Spinal cord (tissue), 10 donors: ENCODE data around the gene DIO1. TPM values are rescaled to one million over a fixed set of nuclear protein-coding genes. Genes with fewer than 3 reads are reported as not detected.
"Not testable (repeated sequence)": the region's sequence is repeated elsewhere in the genome, so short reads cannot be mapped to it uniquely, and the experiment has no call there.

Experiments used
- DNase-seq, 6 donors: peaks; one replicate each; pipeline versions ENCODE4 v3.0.0 to v3.0.0-alpha.2; 2013 to 2015; ENCODE audit warnings: low spot score in 6 of 6, low read depth in 4 of 6
- H3K27ac ChIP-seq: one replicate; pipeline ENCODE4 v1.5.1; 2013; ENCODE audit warnings: low read depth, low read length, control low read depth
- H3K27me3 ChIP-seq: one replicate; pipeline ENCODE4 v1.6.1; 2013; ENCODE audit warnings: low read length; ENCODE audit not compliant: control insufficient read depth, insufficient read depth
- H3K36me3 ChIP-seq: one replicate; pipeline ENCODE4 v1.6.1; 2013; ENCODE audit warnings: low read length; ENCODE audit not compliant: control insufficient read depth, insufficient read depth
- H3K4me1 ChIP-seq: one replicate; pipeline ENCODE4 v1.6.1; 2013; ENCODE audit warnings: low read length; ENCODE audit not compliant: control insufficient read depth, insufficient read depth
- H3K4me3 ChIP-seq: one replicate; pipeline ENCODE4 v1.5.1; 2013; ENCODE audit warnings: low read depth, low read length, control low read depth
- H3K9me3 ChIP-seq: one replicate; pipeline ENCODE4 v1.6.1; 2013; ENCODE audit warnings: low read length; ENCODE audit not compliant: control insufficient read depth, insufficient read depth
- WGBS: methylation state at CpG from one replicate; pipeline ENCODE4 v1.1.5; 2013; ENCODE audit warnings: missing lambda C conversion rate; ENCODE audit not compliant: insufficient coverage; 5-methylcytosine and 5-hydroxymethylcytosine counted together
- polyA plus RNA-seq, 2 donors: library from polyadenylated mRNA; unstranded; fragments of 120-200 nt; gene quantifications; one replicate each; pipeline ENCODE4 v1.2.1, GENCODE V29; 2013; ENCODE audit not compliant: insufficient read length in 2 of 2
- total RNA-seq, 2 donors: library from RNA; depleted of rRNA in 1 of 2; stranded (reverse); fragments of 120-200 nt in 1 of 2; fragments of >200 nt in 1 of 2; gene quantifications; one replicate each; pipeline versions ENCODE4 v1.2.3 to v1.2.4, GENCODE V29; 2013 to 2014
- donor health status: healthy.

Gene DIO1
- total and polyA plus RNA-seq, 4 donors = 0.11 to 0.57 TPM; not detected in 2

DNA sequence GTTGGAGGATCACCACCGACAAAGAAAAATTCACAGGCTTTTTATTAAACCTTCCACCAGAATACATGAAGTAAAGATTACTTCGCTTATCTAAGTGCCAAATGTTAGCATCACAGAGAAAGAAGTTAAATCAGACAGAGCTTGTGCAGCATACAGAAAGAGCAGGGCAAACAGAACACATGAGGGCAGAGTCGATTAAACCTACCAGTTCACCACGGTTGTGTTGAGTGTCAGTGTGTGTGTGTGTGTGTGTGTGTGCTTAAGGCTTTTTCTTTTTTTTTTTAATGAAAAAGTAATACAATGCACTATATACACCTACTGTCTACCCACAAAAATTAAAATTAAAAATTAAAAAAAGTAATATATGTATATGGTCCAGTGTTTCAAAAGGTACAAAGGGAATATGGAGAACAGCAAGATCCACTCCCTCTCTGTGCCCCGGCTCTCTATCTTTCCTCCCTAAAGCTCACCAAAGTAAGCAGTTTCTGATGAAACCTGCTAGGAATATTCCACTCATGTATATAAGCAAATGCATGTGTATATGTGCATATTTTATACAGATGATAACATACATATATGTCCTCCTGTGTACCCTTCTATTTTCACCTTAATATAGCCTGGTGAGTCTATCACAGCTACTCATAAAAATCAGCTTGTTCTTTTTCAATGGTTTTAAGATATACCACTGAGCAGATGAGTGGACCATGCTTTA is 22.1 kb upstream of the DIO1 start:
- WGBS = no CpG with 5 or more reads among the region's 5 CpGs
- no peaks in the 10 kb centered on the region for H3K9me3 ChIP-seq
- H3K27ac ChIP-seq = peak overlapping the region; percentile 61
- no peak overlapping the region for H3K4me3 ChIP-seq
- H3K27me3 ChIP-seq = no peaks in the 10 kb centered on the region
- peak in 2 of 6 donors; percentile 38 to 70 for DNase-seq
- peaks cover 19% of the 10 kb centered on the region for H3K36me3 ChIP-seq
- H3K4me1 ChIP-seq = peaks cover 6% of the 10 kb centered on the region

DNA sequence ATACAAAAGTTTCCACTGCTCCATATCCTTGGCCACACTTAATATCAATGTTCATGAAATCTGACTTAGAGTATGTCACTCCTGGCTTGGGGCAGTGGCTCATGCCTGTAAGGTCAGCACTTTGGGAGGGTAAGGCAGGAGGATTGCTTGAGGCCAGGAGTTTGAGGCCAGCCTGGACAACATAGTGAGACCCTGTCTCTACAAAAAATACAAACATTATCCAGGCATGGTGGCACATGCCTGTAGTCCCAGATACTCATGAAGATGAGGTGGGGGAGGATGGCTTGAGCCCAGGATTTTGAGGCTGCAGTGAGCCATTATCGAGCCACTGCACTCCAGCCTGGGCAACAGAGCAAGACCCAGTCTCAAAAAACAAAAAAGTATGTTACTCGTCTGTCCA is 18.8 kb upstream of the DIO1 start:
- H3K27me3 ChIP-seq, DNase-seq, H3K4me3 ChIP-seq, H3K27ac ChIP-seq, H3K9me3 ChIP-seq, H3K4me1 ChIP-seq: not testable (repeated sequence)
- WGBS = 100% methylated on average over 2 of the region's 2 CpGs
- H3K36me3 ChIP-seq = peaks cover 22% of the 10 kb centered on the region

GRCh38 chr1:53878492-53879105 is 15.4 kb upstream of the DIO1 start:
- no peaks in the 10 kb centered on the region for H3K4me1 ChIP-seq
- peaks cover 25% of the 10 kb centered on the region for H3K36me3 ChIP-seq
- no peak overlapping the region for H3K4me3 ChIP-seq
- peak in 2 of 6 donors; percentile 53 to 78 for DNase-seq
- 50% methylated on average over 2 of the region's 5 CpGs for WGBS
- H3K9me3 ChIP-seq = no peaks in the 10 kb centered on the region
- H3K27me3 ChIP-seq = no peaks in the 10 kb centered on the region
- no peak overlapping the region for H3K27ac ChIP-seq

- not testable (repeated sequence) for H3K27ac ChIP-seq, H3K27me3 ChIP-seq, H3K4me1 ChIP-seq, H3K9me3 ChIP-seq, H3K4me3 ChIP-seq, DNase-seq
- peaks cover 18% of the 10 kb centered on the region for H3K36me3 ChIP-seq
- WGBS = no CpG with 5 or more reads among the region's 2 CpGs
These were observed 12.1 kb upstream of the DIO1 start for GRCh38 chr1:53881853-53882252.

GRCh38 chr1:53883600-53883999 is 10.4 kb upstream of the DIO1 start:
- H3K27ac ChIP-seq, H3K9me3 ChIP-seq, H3K4me3 ChIP-seq, H3K27me3 ChIP-seq, H3K4me1 ChIP-seq, DNase-seq: not testable (repeated sequence)
- H3K36me3 ChIP-seq = peaks cover 12% of the 10 kb centered on the region
- WGBS = 98% methylated on average over 6 of the region's 6 CpGs

DNA sequence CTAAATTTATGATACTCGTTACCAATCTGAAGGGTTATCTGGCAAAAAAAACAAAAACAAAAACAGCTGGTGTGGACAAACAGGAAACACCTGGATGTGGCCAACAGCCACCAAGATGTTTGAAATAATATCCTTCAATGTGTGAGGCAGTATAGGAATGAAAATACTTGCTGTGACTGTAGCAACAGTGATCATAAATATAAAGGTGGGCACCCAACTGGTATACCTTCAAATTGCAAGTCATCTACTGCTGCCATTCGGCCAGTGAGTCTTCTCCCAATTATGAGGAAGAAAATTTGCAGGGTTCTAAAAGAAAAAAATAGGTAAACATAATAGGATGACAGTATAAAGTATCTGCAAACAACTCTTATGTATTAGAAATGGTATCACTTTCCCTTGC is 5.3 kb upstream of the DIO1 start:
- H3K27me3 ChIP-seq = no peaks in the 10 kb centered on the region
- H3K27ac ChIP-seq = no peak overlapping the region
- WGBS = 100% methylated on average over 1 of the region's 2 CpGs
- no peak overlapping the region for H3K4me3 ChIP-seq
- peaks cover 14% of the 10 kb centered on the region for H3K4me1 ChIP-seq
- no peak for DNase-seq
- peaks cover 5% of the 10 kb centered on the region for H3K36me3 ChIP-seq
- no peaks in the 10 kb centered on the region for H3K9me3 ChIP-seq

DNA sequence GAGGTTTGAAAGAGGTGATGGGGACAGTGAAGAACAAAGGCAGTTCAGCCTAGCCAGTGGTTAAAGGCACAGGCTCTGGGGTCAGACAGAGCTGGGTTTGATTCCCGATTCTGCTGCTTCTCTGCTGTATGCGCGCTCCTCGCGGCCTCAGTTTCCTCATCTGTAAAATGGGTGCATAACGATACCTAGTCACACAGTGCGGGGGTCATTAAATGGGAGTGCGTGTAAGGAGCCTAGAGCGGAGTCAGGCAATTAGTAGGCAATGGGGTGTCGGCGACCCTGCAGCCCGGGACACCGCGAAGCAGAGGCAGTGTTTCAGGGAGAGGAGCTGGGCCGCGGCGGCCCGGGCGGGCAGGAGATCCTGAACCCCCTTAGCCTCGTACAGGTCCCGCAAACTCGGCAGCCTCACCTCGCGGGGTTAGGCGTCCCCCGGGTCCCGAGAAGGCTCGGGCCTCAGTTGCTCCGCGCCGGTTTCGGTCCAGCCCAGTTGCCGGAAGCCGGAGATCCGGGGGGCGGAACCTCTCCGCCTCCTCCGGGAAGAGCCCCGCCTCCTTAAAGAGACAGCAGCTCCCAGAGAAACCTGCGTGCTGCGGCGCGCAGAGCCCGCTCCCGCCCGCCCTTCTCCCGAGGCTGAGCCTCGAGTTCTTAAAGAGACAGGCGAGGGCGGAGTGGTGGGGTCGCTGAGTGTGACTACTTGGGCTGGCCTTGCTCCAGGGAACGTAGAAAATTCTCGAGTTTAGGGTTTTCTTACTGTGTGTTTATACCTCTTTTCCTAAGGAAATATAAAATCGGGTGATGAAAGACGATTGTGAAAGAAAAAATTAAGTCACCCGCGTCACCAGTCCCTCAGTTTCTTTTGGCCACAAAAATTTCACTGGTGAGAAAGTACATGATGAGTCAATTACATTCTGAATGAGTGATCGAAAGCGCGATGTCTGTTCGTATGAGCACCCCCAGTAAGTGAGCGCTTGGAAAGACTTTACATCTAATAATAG is 4.4 kb upstream of the DIO1 start, which contains the start of gene YIPF1:
TSS of gene YIPF1 (minus strand) at position 494 of the 995 bp plus-strand sequence. CDS start 860 bp downstream, outside the sequence.
- Histone ChIP-seq H3K36me3 (peaks cover 5% of the 10 kb centered on the region), H3K27me3 (no peaks in the 10 kb centered on the region), H3K4me1 (peaks cover 14% of the 10 kb centered on the region), H3K9me3 (no peaks in the 10 kb centered on the region), H3K4me3 (peak within 1 kb of the TSS; percentile 68), H3K27ac (no peak within 1 kb of the TSS)
- DNase-seq = peak; percentile 74 to 96 (median 84)
- 2% methylated on average over 53 of the region's 62 CpGs for WGBS

GRCh38 chr1:53890522-53890941 is 3.5 kb upstream of the DIO1 start:
- Histone ChIP-seq H3K27me3 (no peaks in the 10 kb centered on the region), H3K27ac (no peak overlapping the region), H3K9me3 (no peaks in the 10 kb centered on the region), H3K36me3 (peaks cover 5% of the 10 kb centered on the region), H3K4me3 (peak overlapping the region; percentile 68), H3K4me1 (peaks cover 14% of the 10 kb centered on the region)
- no peak for DNase-seq
- 80% methylated on average over 5 of the region's 7 CpGs for whole genome bisulfite sequencing

- no peak overlapping the region for H3K4me3 ChIP-seq
- no peaks in the 10 kb centered on the region for H3K9me3 ChIP-seq
- 100% methylated on average over 1 of the region's 2 CpGs for WGBS
- no peak for DNase-seq
- peaks cover 14% of the 10 kb centered on the region for H3K4me1 ChIP-seq
- peaks cover 5% of the 10 kb centered on the region for H3K36me3 ChIP-seq
- H3K27me3 ChIP-seq = no peaks in the 10 kb centered on the region
- H3K27ac ChIP-seq = no peak overlapping the region
These were observed 3.0 kb upstream of the DIO1 start for GRCh38 chr1:53891018-53891417.
